ENCODE results near the gene TTC17. TPM values are rescaled to one million over a fixed set of nuclear protein-coding genes. Genes with fewer than 3 reads are reported as not detected.

Gene TTC17, protein sequence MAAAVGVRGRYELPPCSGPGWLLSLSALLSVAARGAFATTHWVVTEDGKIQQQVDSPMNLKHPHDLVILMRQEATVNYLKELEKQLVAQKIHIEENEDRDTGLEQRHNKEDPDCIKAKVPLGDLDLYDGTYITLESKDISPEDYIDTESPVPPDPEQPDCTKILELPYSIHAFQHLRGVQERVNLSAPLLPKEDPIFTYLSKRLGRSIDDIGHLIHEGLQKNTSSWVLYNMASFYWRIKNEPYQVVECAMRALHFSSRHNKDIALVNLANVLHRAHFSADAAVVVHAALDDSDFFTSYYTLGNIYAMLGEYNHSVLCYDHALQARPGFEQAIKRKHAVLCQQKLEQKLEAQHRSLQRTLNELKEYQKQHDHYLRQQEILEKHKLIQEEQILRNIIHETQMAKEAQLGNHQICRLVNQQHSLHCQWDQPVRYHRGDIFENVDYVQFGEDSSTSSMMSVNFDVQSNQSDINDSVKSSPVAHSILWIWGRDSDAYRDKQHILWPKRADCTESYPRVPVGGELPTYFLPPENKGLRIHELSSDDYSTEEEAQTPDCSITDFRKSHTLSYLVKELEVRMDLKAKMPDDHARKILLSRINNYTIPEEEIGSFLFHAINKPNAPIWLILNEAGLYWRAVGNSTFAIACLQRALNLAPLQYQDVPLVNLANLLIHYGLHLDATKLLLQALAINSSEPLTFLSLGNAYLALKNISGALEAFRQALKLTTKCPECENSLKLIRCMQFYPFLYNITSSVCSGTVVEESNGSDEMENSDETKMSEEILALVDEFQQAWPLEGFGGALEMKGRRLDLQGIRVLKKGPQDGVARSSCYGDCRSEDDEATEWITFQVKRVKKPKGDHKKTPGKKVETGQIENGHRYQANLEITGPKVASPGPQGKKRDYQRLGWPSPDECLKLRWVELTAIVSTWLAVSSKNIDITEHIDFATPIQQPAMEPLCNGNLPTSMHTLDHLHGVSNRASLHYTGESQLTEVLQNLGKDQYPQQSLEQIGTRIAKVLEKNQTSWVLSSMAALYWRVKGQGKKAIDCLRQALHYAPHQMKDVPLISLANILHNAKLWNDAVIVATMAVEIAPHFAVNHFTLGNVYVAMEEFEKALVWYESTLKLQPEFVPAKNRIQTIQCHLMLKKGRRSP
- 58.5 and 86.2 TPM in 2 replicates for total RNA-seq

DNA sequence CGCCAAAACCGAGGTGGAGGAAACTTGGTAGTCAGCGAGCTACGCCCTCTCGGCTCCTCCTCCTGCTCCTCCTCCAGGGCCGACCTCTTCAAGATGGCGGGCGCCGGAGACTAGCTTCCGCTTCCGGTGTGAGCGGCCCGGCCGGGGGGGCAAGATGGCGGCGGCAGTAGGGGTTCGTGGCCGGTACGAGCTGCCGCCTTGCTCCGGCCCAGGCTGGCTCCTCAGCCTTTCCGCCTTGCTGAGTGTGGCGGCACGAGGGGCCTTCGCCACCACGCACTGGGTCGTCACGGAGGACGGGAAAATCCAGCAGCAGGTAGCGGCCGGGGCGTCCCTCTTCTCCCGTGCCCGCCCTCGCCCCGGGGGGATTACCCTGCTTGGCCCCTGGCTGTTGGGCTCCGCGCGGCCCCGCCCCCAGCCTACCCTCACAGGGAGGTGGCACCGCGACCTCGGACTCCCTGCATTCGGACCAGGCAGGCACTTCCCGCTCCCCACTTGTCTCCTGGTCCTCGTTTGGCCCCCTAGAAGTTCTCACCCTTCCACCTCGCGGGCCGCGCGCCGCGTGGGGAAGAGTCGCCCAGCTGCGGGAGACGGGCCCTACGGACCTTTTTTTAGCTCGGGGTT, at the start of gene TTC17:
Gene TTC17 (plus strand): TSS at position 120 of the 621 bp plus-strand sequence. CDS start 35 bp downstream, at position 155.
- TF ChIP-seq, protein P1, sequence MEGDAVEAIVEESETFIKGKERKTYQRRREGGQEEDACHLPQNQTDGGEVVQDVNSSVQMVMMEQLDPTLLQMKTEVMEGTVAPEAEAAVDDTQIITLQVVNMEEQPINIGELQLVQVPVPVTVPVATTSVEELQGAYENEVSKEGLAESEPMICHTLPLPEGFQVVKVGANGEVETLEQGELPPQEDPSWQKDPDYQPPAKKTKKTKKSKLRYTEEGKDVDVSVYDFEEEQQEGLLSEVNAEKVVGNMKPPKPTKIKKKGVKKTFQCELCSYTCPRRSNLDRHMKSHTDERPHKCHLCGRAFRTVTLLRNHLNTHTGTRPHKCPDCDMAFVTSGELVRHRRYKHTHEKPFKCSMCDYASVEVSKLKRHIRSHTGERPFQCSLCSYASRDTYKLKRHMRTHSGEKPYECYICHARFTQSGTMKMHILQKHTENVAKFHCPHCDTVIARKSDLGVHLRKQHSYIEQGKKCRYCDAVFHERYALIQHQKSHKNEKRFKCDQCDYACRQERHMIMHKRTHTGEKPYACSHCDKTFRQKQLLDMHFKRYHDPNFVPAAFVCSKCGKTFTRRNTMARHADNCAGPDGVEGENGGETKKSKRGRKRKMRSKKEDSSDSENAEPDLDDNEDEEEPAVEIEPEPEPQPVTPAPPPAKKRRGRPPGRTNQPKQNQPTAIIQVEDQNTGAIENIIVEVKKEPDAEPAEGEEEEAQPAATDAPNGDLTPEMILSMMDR (IDR thresholded peaks at IDR 0.05; ENCODE audit: insufficient read depth, low read length, poor library complexity, severe bottlenecking): no peak
- H3K27me3 ChIP-seq (ENCODE audit: control insufficient read depth, insufficient read depth, low read length): no peaks in the 10 kb centered on the region
- peak within 1 kb of the TSS; percentile 99 for H3K4me3 ChIP-seq (ENCODE audit: low read depth, low read length)
- peak; percentile 70 for DNase-seq (ENCODE audit: low read depth)
- H3K36me3 ChIP-seq (ENCODE audit: control insufficient read depth, insufficient read depth, low read length): no peaks in the 10 kb centered on the region

DNA sequence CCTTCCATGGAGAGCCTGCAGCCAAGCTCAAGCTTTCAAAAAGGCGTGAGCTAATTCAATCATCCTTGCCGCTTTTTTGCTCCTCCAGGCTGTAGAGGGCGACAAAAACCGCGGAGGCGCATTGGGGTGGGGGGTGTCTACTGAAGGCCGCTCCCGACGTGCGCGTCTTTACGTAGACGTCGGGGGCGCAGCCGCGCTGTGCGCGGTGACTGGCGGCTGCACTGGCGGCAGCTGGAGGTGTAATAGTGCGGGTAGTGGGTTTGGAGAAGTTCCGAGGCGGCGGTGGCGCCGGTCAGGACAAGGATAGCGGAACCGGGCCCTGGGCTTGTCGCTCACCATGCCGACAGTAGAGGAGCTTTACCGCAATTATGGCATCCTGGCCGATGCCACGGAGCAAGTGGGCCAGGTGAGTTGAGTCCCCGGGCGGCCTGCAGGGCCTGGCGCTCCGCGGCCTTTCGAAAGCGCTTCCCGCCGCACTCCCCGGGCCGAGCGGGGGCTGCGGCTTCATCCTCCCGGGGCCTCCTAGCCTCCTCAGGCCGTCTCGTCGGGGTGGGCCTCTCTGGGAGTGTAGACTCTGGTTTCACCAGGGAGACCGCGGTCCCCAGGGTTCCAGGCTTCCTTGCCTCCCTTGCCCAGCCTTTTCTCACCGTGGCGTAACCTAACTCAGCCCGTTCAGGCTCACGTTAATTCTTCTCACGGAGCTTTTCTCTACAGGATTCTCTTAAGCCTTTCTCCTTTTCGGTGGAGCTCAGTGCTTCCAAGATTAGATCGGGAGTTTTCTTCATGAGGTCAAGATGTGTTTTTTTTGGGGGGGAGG, 46.7 kb upstream of the TTC17 start, which contains the start of gene API5:
Gene API5 (plus strand): TSS at position 206 of the 817 bp plus-strand sequence. CDS start 132 bp downstream, at position 338.
- no peaks in the 10 kb centered on the region for H3K27me3 ChIP-seq (ENCODE audit: control insufficient read depth, insufficient read depth, low read length)
- H3K4me3 ChIP-seq (ENCODE audit: low read depth, low read length): peak within 1 kb of the TSS; percentile 48
- TF ChIP-seq, protein P1 (IDR thresholded peaks at IDR 0.05; ENCODE audit: insufficient read depth, low read length, poor library complexity, severe bottlenecking): peak; percentile 91
- peak; percentile 78 for DNase-seq (ENCODE audit: low read depth)
- no peaks in the 10 kb centered on the region for H3K36me3 ChIP-seq (ENCODE audit: control insufficient read depth, insufficient read depth, low read length)

DNA sequence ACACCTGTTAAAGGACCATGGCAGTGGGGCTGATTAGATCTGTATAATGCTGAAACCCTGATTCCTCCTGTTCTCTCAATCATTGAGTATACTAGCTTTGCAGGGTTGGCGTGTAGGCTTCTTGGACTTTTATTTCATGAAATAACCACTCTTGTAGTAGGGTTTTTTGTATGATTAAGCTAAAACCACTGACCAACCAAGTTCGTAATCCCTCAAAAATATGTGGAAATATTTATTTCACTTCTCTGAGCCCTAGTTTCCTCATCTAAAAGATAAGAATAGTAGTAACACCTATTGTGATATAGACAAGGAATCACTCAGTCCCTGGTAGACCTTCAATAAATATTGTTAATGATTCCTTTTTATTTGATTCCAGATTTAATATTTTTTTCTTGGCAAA, 42.8 kb upstream of the TTC17 start:
- Histone ChIP-seq H3K27me3 (ENCODE audit: control insufficient read depth, insufficient read depth, low read length) (no peaks in the 10 kb centered on the region), H3K36me3 (ENCODE audit: control insufficient read depth, insufficient read depth, low read length) (no peaks in the 10 kb centered on the region), H3K4me3 (ENCODE audit: low read depth, low read length) (no peak overlapping the region)
- no peak for DNase-seq (ENCODE audit: low read depth)
- TF ChIP-seq, protein P1 (IDR thresholded peaks at IDR 0.05; ENCODE audit: insufficient read depth, low read length, poor library complexity, severe bottlenecking): no peak

DNA sequence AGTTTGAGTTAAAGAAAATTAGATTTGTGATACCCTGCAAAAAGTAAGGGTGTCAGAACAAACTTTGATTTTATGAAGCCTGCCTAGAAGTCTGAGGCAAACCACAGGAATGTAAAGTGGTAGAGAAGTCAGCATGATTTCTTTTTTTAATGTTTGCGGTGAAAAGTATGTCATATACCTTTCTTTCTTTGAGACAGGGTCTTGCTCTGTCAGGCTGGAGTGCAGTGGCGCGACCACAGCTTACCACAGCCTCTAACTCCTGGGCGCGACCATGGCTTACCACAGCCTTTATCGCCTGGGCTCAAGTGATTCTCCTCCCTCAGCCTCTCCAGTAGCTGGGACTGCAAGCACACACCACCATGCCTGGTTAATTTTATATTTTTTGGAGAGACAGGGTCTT, 42.3 kb upstream of the TTC17 start:
- DNase-seq (ENCODE audit: low read depth): peak; percentile 29
- Histone ChIP-seq H3K27me3 (ENCODE audit: control insufficient read depth, insufficient read depth, low read length) (no peaks in the 10 kb centered on the region), H3K4me3 (ENCODE audit: low read depth, low read length) (no peak overlapping the region), H3K36me3 (ENCODE audit: control insufficient read depth, insufficient read depth, low read length) (no peaks in the 10 kb centered on the region)
- TF ChIP-seq, protein P1 (IDR thresholded peaks at IDR 0.05; ENCODE audit: insufficient read depth, low read length, poor library complexity, severe bottlenecking): no peak

DNA sequence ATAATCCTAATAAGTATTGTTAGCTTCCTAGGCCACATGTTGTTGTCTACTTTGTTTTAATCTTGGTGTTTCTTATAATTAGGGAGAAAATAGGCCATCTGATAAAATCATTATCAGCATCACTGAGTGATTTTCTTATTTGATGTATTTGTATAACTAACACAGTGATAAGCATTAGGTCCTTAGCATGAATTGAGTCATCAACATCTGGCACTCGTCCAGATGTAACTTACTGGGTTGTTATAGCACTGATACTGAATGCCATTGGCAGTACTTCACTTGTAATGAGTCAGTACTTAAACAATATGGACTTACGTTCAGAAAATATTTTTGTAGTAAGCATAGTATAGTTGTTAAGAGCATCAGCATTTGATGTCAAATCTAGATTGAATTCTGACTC, 30.7 kb upstream of the TTC17 start:
- peak; percentile 65 for DNase-seq (ENCODE audit: low read depth)
- Histone ChIP-seq H3K27me3 (ENCODE audit: control insufficient read depth, insufficient read depth, low read length) (no peaks in the 10 kb centered on the region), H3K36me3 (ENCODE audit: control insufficient read depth, insufficient read depth, low read length) (peaks cover 5% of the 10 kb centered on the region), H3K4me3 (ENCODE audit: low read depth, low read length) (no peak overlapping the region)
- TF ChIP-seq, protein P1 (IDR thresholded peaks at IDR 0.05; ENCODE audit: insufficient read depth, low read length, poor library complexity, severe bottlenecking): no peak
